ENCODE measurements around the gene RTN4R. TPM values are rescaled to one million over a fixed set of nuclear protein-coding genes. Genes with fewer than 3 reads are reported as not detected.

Gene RTN4R
- total and polyA plus RNA-seq, 2 of the 13 experiments (the other 11 are each of a cell fraction or from before 2014, with no cell fraction given) = 0.22 to 0.77 TPM

DNA sequence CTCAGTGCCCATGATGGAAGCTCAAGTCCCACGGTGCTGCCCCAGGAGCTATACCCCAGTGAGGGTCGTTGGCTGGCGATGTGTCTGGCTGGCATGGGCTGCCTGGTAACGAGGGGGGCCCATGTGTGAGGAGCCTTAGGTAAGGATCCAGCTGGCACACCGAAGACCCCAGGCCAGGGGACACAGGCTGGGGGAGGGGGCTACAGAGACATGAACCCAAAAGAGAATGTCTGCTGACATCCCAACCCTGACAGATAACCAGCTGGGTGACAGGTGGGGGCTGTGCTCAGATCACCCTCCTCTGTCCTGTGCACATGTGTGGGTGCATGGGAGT lies 39.2 kb downstream of the RTN4R start (continued):
- TF ChIP-seq HMGA1 (CRISPR knock-in tag; conservative IDR thresholded peaks at IDR 0.05) = no peak
- TF ChIP-seq LCORL (IDR thresholded peaks at IDR 0.05) = no peak
- no peak for TF ChIP-seq LCORL (CRISPR knock-in tag; IDR thresholded peaks at IDR 0.05)
- TF ChIP-seq, protein P1, sequence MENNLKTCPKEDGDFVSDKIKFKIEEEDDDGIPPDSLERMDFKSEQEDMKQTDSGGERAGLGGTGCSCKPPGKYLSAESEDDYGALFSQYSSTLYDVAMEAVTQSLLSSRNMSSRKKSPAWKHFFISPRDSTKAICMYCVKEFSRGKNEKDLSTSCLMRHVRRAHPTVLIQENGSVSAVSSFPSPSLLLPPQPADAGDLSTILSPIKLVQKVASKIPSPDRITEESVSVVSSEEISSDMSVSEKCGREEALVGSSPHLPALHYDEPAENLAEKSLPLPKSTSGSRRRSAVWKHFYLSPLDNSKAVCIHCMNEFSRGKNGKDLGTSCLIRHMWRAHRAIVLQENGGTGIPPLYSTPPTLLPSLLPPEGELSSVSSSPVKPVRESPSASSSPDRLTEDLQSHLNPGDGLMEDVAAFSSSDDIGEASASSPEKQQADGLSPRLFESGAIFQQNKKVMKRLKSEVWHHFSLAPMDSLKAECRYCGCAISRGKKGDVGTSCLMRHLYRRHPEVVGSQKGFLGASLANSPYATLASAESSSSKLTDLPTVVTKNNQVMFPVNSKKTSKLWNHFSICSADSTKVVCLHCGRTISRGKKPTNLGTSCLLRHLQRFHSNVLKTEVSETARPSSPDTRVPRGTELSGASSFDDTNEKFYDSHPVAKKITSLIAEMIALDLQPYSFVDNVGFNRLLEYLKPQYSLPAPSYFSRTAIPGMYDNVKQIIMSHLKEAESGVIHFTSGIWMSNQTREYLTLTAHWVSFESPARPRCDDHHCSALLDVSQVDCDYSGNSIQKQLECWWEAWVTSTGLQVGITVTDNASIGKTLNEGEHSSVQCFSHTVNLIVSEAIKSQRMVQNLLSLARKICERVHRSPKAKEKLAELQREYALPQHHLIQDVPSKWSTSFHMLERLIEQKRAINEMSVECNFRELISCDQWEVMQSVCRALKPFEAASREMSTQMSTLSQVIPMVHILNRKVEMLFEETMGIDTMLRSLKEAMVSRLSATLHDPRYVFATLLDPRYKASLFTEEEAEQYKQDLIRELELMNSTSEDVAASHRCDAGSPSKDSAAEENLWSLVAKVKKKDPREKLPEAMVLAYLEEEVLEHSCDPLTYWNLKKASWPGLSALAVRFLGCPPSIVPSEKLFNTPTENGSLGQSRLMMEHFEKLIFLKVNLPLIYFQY (CRISPR knock-in tag; IDR thresholded peaks at IDR 0.05; ENCODE audit: borderline replicate concordance) = no peak

DNA sequence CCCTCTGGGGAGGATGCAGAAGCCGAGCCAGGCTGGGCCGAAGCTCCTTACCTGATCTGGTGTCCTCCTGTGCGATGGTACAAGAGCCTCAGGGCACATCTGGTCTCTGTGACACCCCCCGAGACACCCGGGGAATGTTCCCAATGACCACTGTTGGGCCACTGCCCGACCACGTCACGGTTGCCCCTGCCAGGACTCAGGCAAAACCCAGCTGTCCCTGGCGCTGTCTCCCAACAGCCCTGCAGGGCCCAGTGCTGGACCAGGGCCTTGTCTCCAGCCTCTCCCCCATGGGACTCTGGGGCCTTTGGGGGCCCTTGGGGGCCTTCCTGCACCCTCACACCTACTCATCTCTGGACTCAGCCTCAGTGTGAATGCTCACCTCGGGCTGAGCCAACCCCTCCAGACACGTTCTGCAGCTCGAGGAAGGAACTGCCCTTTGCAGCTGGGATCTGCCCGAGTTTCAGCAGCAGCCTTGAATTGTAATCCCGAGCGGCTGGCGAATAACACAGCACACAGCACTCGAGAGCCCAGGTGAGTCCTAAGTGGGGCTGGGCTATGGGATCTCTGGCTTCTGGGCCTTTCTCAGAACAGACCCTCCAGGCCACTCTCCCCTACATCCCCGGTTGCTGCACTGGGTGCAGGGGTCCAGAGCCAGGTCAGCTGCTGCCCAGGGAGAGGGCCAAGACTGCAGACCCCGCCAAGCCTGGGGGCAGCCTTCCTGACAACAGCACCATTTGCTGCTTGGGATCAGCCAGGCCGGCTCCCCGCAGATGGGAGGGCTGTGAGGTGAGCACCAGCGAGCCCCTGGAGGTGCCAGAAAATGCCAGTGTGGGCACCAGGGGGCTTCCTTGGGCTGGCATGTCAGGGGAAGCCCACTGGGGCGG lies 39.8 kb downstream of the RTN4R start:
- in situ Hi-C loops (cut with HindIII; ENCODE audit: extremely low pct_ligation_motif_present, low pct_unique_long_range_greater_than_20kb) (no loop called here), intact Hi-C loops (cut with micrococcal nuclease; ENCODE audit: unreplicated experiment) (no loop called here)
- no peak overlapping the region for H3K4me2 ChIP-seq (ENCODE audit: low read depth, low read length)
- FAIRE-seq (no peak), ATAC-seq (no peak; the same call in 2 of the 3 replicates), DNase-seq (ENCODE audit: low spot score) (no peak)
- BruUV-seq (replicated peaks) = no TSS peak
- H2AFZ ChIP-seq (ENCODE audit: low read length) = no peak overlapping the region
- no peak overlapping the region for H3K4me3 ChIP-seq (replicated peaks in 1 of 3; ENCODE audit: insufficient read depth in 1 of 3, low read depth in 2 of 3, low read length in 3 of 3)
- CTCF ChIA-PET (ENCODE audit: low intra/inter-chr PET ratio, low total read pairs) = no interaction called here
- no peaks in the 10 kb centered on the region for H3K36me3 ChIP-seq (replicated peaks in 1 of 2; ENCODE audit: control insufficient read depth in 1 of 2, insufficient read depth in 2 of 2, low read length in 2 of 2)
- H3K27me3 ChIP-seq (ENCODE audit: control insufficient read depth in 1 of 2, insufficient read depth in 2 of 2, low read length in 2 of 2) = peaks cover 31 to 70% of the 10 kb centered on the region in 2 experiments; a peak in 4 of 5 replicates
- no peaks in the 10 kb centered on the region for H3K9me3 ChIP-seq (ENCODE audit: low read length)
- 24% methylated on average over 5 of the region's 23 CpGs for WGBS (ENCODE audit: low lambda C conversion rate)
- H3K9ac ChIP-seq (ENCODE audit: insufficient read depth, low read depth, low read length) = no peak overlapping the region
- H3K4me1 ChIP-seq (ENCODE audit: insufficient read depth, low read length) = no peaks in the 10 kb centered on the region
- no peaks in the 10 kb centered on the region for H4K20me1 ChIP-seq (ENCODE audit: insufficient read depth, low read length)
- H3K79me2 ChIP-seq (ENCODE audit: insufficient read depth, low read length) = no peaks in the 10 kb centered on the region
- POLR2A ChIA-PET = no interaction called here
- no peak overlapping the region for H3K27ac ChIP-seq (ENCODE audit: extremely low read length, insufficient read depth, low read length)
- TF ChIP-seq FOXK2 (IDR thresholded peaks at IDR 0.05) (no peak), KLF16 (CRISPR knock-in tag; IDR thresholded peaks at IDR 0.05) (no peak), KLF6 (CRISPR knock-in tag; IDR thresholded peaks at IDR 0.05) (no peak), GABPB1 (CRISPR knock-in tag; IDR thresholded peaks at IDR 0.05) (no peak), ZNF557 (CRISPR knock-in tag; IDR thresholded peaks at IDR 0.05) (no peak), YY1 (IDR thresholded peaks at IDR 0.05; ENCODE audit: insufficient read depth, insufficient replicate concordance, low read depth, low read length) (no peak), NFYC (CRISPR knock-in tag; IDR thresholded peaks at IDR 0.05) (no peak), TARDBP (CRISPR knock-in tag; IDR thresholded peaks at IDR 0.05) (no peak), TBX3 (IDR thresholded peaks at IDR 0.05; ENCODE audit: borderline replicate concordance) (no peak), WIZ (CRISPR knock-in tag; IDR thresholded peaks at IDR 0.05) (no peak)
- TF ChIP-seq, protein P2, sequence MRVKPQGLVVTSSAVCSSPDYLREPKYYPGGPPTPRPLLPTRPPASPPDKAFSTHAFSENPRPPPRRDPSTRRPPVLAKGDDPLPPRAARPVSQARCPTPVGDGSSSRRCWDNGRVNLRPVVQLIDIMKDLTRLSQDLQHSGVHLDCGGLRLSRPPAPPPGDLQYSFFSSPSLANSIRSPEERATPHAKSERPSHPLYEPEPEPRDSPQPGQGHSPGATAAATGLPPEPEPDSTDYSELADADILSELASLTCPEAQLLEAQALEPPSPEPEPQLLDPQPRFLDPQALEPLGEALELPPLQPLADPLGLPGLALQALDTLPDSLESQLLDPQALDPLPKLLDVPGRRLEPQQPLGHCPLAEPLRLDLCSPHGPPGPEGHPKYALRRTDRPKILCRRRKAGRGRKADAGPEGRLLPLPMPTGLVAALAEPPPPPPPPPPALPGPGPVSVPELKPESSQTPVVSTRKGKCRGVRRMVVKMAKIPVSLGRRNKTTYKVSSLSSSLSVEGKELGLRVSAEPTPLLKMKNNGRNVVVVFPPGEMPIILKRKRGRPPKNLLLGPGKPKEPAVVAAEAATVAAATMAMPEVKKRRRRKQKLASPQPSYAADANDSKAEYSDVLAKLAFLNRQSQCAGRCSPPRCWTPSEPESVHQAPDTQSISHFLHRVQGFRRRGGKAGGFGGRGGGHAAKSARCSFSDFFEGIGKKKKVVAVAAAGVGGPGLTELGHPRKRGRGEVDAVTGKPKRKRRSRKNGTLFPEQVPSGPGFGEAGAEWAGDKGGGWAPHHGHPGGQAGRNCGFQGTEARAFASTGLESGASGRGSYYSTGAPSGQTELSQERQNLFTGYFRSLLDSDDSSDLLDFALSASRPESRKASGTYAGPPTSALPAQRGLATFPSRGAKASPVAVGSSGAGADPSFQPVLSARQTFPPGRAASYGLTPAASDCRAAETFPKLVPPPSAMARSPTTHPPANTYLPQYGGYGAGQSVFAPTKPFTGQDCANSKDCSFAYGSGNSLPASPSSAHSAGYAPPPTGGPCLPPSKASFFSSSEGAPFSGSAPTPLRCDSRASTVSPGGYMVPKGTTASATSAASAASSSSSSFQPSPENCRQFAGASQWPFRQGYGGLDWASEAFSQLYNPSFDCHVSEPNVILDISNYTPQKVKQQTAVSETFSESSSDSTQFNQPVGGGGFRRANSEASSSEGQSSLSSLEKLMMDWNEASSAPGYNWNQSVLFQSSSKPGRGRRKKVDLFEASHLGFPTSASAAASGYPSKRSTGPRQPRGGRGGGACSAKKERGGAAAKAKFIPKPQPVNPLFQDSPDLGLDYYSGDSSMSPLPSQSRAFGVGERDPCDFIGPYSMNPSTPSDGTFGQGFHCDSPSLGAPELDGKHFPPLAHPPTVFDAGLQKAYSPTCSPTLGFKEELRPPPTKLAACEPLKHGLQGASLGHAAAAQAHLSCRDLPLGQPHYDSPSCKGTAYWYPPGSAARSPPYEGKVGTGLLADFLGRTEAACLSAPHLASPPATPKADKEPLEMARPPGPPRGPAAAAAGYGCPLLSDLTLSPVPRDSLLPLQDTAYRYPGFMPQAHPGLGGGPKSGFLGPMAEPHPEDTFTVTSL (CRISPR knock-in tag; IDR thresholded peaks at IDR 0.05; ENCODE audit: borderline replicate concordance) = no peak

Measured in HepG2 (cell line).